PC-3 (cell line): ENCODE results near the gene SMIM26. TPM values are rescaled to one million over a fixed set of nuclear protein-coding genes. Genes with fewer than 3 reads are reported as not detected.

Experiments used
- ATAC-seq: fragments of 200-7000 bp; cut with Tn5 transposase; 2 replicates; pipeline ENCODE4 v1.9.1; 2020; ENCODE audit warnings: mild to moderate bottlenecking, moderate library complexity
- BruUV-seq: library from RNA; stranded (reverse); fragments of 400-500 nt; replicated peaks from 2 replicates; lab custom pipeline; 2021; lab: Mats Ljungman, UMichigan
- CTCF ChIA-PET: fragments of 300-600 bp; sonication (Branson Sonifier 250); formaldehyde crosslinking; loops from one replicate; lab custom pipeline; 2022; ENCODE audit warnings: antibody characterized with exemption; lab: Charles Lee
- POLR2A ChIA-PET: fragments of 300-600 bp; sonication (Branson Sonifier 250); formaldehyde crosslinking; loops from one replicate; lab custom pipeline; 2022; ENCODE audit warnings: antibody characterized with exemption; ENCODE audit not compliant: unreplicated experiment; lab: Charles Lee
- DNase-seq: peaks from one replicate; pipeline ENCODE4 v3.0.0-alpha.2; 2015
- H2AFZ ChIP-seq: fragments of 300-600 bp; sonication (generic); 2 replicates; pipeline ENCODE4 v1.6.0; 2016; ENCODE audit warnings: antibody characterized with exemption, low read length
- H3F3A ChIP-seq: fragments of 300-600 bp; sonication (generic); one replicate; pipeline ENCODE4 v1.6.0; 2017; ENCODE audit warnings: antibody characterized with exemption, low read length, control low read depth, mild to moderate bottlenecking; ENCODE audit not compliant: unreplicated experiment
- H3K27ac ChIP-seq: fragments of 300-600 bp; sonication (generic); 2 replicates; pipeline ENCODE4 v1.5.1; 2016; ENCODE audit warnings: mild to moderate bottlenecking, low read length
- H3K27me3 ChIP-seq: fragments of 300-600 bp; sonication (generic); 2 replicates; pipeline ENCODE4 v1.6.1; 2016; ENCODE audit warnings: low read length, mixed read lengths
- H3K36me3 ChIP-seq: fragments of 300-600 bp; sonication (generic); 2 replicates; pipeline ENCODE4 v1.6.1; 2016; ENCODE audit warnings: low read depth, mixed run types, low read length, mixed read lengths
- H3K4me1 ChIP-seq: fragments of 300-600 bp; sonication (generic); 2 replicates; pipeline ENCODE4 v1.5.1; 2016; ENCODE audit warnings: low read length; ENCODE audit not compliant: insufficient read depth
- H3K4me2 ChIP-seq: fragments of 300-600 bp; sonication (generic); 2 replicates; pipeline ENCODE4 v1.6.0; 2016; ENCODE audit warnings: low read length
- H3K4me3 ChIP-seq: fragments of 300-600 bp; sonication (generic); 2 replicates; pipeline ENCODE4 v1.5.1; 2016; ENCODE audit warnings: mild to moderate bottlenecking, low read length, mixed read lengths
- H3K79me2 ChIP-seq: fragments of 300-600 bp; sonication (generic); 2 replicates; pipeline ENCODE4 v1.6.1; 2017; ENCODE audit warnings: low read length, mixed read lengths
- H3K9ac ChIP-seq: fragments of 300-600 bp; sonication (generic); 2 replicates; pipeline ENCODE4 v1.6.0; 2016; ENCODE audit warnings: mild to moderate bottlenecking, low read length
- H3K9me2 ChIP-seq: fragments of 300-600 bp; sonication (generic); replicated peaks from 2 replicates; pipeline ENCODE4 v1.6.1; 2016; ENCODE audit warnings: mixed run types, low read length, mixed read lengths
- H3K9me3 ChIP-seq: fragments of 300-600 bp; sonication (generic); 2 replicates; pipeline ENCODE4 v1.6.1; 2016; ENCODE audit warnings: low read length, mixed read lengths
- H4K20me1 ChIP-seq: fragments of 300-600 bp; sonication (generic); 2 replicates; pipeline ENCODE4 v1.6.1; 2016; ENCODE audit warnings: low read length, mixed read lengths
- EZH2 ChIP-seq: fragments of 300-600 bp; sonication (generic); IDR thresholded peaks from one replicate; pipeline ENCODE4 v1.6.1; 2017; ENCODE audit warnings: antibody characterized with exemption, mild to moderate bottlenecking, low read length; ENCODE audit not compliant: unreplicated experiment
- EZH2phosphoT487 ChIP-seq: fragments of 300-600 bp; sonication (generic); IDR thresholded peaks from 2 replicates; pipeline ENCODE4 v1.6.1; 2018; ENCODE audit warnings: mild to moderate bottlenecking, antibody characterized with exemption, low read length, borderline replicate concordance
- intact Hi-C: fragments of 100-400 bp; cut with micrococcal nuclease; formaldehyde crosslinking; loops from 2 replicates; pipeline ENCODE4 v1.9.0; 2023
- total RNA-seq: library from RNA; depleted of rRNA; stranded (reverse); fragments of >200 nt; gene quantifications from 2 replicates; pipeline ENCODE4 v1.2.3, GENCODE V29; 2014
- TF ChIP-seq, protein P1 (sequence below): fragments of 300-600 bp; sonication (generic); conservative IDR thresholded peaks from 2 replicates; pipeline ENCODE4 v1.5.1; 2017; ENCODE audit warnings: antibody characterized with exemption, low read depth, mild to moderate bottlenecking, low read length

SMIM26 gene
- total RNA-seq, 1 experiment from 2014 or later = 83.6 TPM

DNA sequence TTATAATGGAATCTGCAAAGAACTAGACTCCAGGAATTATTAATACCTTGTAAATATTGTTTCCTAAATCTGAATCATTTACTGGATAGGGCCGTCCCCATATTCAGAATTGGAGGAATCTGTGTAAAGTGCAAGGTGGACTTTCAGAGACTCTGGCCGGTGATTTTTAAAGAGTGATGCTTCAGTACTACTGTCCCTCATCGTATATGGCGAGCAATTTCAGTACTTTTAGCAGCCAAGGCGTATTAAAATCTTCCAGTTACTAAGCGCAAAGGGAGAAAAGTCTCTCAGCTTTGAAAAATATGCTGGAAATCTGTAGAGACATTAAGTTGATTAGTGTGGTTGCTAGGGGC lies 483 bp downstream of the SMIM26 start:
- peak overlapping the region; percentile 95 for H2AFZ ChIP-seq
- peak overlapping the region; percentile 94 for H3K4me3 ChIP-seq
- no peak for DNase-seq
- ChIA-PET POLR2A (interaction anchor here (0.6 kb wide), 1 partner anchor 1450 kb away, joined by 5 read pairs; no protein-coding TSS in a partner anchor), CTCF (no interaction called here)
- H3K9me2 ChIP-seq = no peaks in the 10 kb centered on the region
- TF ChIP-seq EZH2 (no peak), EZH2phosphoT487 (no peak)
- TF ChIP-seq, protein P1, sequence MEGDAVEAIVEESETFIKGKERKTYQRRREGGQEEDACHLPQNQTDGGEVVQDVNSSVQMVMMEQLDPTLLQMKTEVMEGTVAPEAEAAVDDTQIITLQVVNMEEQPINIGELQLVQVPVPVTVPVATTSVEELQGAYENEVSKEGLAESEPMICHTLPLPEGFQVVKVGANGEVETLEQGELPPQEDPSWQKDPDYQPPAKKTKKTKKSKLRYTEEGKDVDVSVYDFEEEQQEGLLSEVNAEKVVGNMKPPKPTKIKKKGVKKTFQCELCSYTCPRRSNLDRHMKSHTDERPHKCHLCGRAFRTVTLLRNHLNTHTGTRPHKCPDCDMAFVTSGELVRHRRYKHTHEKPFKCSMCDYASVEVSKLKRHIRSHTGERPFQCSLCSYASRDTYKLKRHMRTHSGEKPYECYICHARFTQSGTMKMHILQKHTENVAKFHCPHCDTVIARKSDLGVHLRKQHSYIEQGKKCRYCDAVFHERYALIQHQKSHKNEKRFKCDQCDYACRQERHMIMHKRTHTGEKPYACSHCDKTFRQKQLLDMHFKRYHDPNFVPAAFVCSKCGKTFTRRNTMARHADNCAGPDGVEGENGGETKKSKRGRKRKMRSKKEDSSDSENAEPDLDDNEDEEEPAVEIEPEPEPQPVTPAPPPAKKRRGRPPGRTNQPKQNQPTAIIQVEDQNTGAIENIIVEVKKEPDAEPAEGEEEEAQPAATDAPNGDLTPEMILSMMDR = no peak
- H3F3A ChIP-seq = peaks cover 7% of the 10 kb centered on the region
- peak overlapping the region; percentile 97 for H3K4me2 ChIP-seq
- TSS peak; percentile 93 for BruUV-seq
- ATAC-seq = peak; percentile 38
- peak overlapping the region; percentile 92 for H3K9ac ChIP-seq
- no peaks in the 10 kb centered on the region for H4K20me1 ChIP-seq
- H3K27ac ChIP-seq = peak overlapping the region; percentile 36
- H3K9me3 ChIP-seq = no peaks in the 10 kb centered on the region
- peaks cover 7% of the 10 kb centered on the region for H3K4me1 ChIP-seq
- intact Hi-C loops = loop anchor here (1.0 to 10.0 kb wide), 2 partner anchors 60 to 153 kb away; partner anchors contain the start of gene SEC23B
- H3K79me2 ChIP-seq = peaks cover 26% of the 10 kb centered on the region
- peaks cover 9% of the 10 kb centered on the region for H3K36me3 ChIP-seq
- no peaks in the 10 kb centered on the region for H3K27me3 ChIP-seq

DNA sequence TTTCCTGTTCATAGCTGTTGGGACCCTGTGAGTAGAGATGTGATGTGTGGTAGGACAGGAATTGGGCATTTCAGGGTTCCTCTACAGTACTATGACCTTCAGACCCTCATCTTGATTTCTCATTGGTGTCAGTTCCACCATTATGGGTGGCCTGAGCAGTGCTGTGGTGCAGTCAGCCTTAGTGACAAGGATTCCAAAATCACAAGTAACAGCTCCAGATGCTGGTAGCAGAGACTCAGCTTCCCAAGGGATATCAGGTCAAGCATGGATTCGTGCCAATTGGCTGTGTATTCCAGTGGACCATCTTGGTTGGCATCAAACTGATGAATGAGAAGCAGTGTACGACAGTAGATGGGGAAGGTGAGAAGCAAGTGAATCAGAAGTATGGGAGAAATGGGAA lies 3.8 kb downstream of the SMIM26 start:
- ATAC-seq (no peak), DNase-seq (no peak)
- peaks cover 26% of the 10 kb centered on the region for H3K79me2 ChIP-seq
- no peaks in the 10 kb centered on the region for H3K9me2 ChIP-seq
- no peak overlapping the region for H3K4me3 ChIP-seq
- intact Hi-C loops = no loop called here
- ChIA-PET POLR2A (no interaction called here), CTCF (no interaction called here)
- no peak overlapping the region for H2AFZ ChIP-seq
- H3K36me3 ChIP-seq = peaks cover 9% of the 10 kb centered on the region
- no peak for TF ChIP-seq EZH2phosphoT487
- no peak for TF ChIP-seq EZH2
- TF ChIP-seq, protein P1 = no peak
- no TSS peak for BruUV-seq
- no peaks in the 10 kb centered on the region for H4K20me1 ChIP-seq
- no peaks in the 10 kb centered on the region for H3K27me3 ChIP-seq
- H3K4me1 ChIP-seq = peaks cover 7% of the 10 kb centered on the region
- no peaks in the 10 kb centered on the region for H3K9me3 ChIP-seq
- no peak overlapping the region for H3K9ac ChIP-seq
- no peak overlapping the region for H3K27ac ChIP-seq
- no peak overlapping the region for H3K4me2 ChIP-seq
- H3F3A ChIP-seq = no peaks in the 10 kb centered on the region

DNA sequence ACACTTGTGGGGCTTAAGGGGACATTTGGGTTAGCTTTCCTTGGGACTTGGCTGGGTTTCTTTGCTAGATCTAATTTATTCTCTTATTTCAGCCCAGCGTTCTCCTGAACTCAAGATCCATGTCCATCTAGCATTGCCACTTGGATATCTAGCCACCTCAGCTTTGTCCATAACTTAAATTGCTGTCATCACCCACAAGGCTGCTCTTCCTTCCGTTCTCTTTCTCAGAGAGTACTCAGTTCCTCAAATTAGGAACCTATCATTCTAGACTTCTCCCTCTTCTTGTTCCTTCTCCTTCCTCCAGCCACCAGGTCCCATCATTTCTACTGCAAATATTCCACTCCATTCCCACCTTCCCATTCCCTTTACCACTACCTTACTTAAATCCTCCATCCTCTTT lies 4.3 kb downstream of the SMIM26 start:
- Histone ChIP-seq H3K27ac (no peak overlapping the region), H3F3A (no peaks in the 10 kb centered on the region), H3K79me2 (peaks cover 22% of the 10 kb centered on the region), H3K27me3 (no peaks in the 10 kb centered on the region), H3K9me3 (no peaks in the 10 kb centered on the region), H3K4me3 (no peak overlapping the region), H4K20me1 (no peaks in the 10 kb centered on the region), H3K36me3 (peaks cover 9% of the 10 kb centered on the region), H3K9ac (no peak overlapping the region), H3K9me2 (no peaks in the 10 kb centered on the region), H3K4me2 (no peak overlapping the region), H3K4me1 (peaks cover 3% of the 10 kb centered on the region), H2AFZ (no peak overlapping the region)
- no peak for DNase-seq
- ChIA-PET POLR2A (no interaction called here), CTCF (no interaction called here)
- BruUV-seq = no TSS peak
- no peak for TF ChIP-seq EZH2phosphoT487
- TF ChIP-seq EZH2 = no peak
- TF ChIP-seq, protein P1 = no peak
- no peak for ATAC-seq
- intact Hi-C loops = no loop called here
